Coronary artery (tissue), 2 donors: Measurements from ENCODE around the gene IL36RN.

Source experiments
- DNase-seq: peaks from one replicate; pipeline ENCODE4 v3.0.0-alpha.2; 2017; ENCODE audit warnings: low spot score
- H3K27ac ChIP-seq, 2 donors: fragments of 200-600 bp; sonication (generic); one replicate each; pipeline ENCODE4 v1.5.1; 2016 to 2019
- H3K4me3 ChIP-seq: fragments of 200-600 bp; sonication (generic); 2 replicates; pipeline ENCODE4 v1.5.1; 2016; ENCODE audit warnings: mild to moderate bottlenecking, moderate library complexity
- CTCF ChIP-seq: fragments of 200-600 bp; sonication (generic); IDR thresholded peaks from one replicate; pipeline ENCODE4 v1.5.1; 2019; ENCODE audit warnings: antibody characterized with exemption

The IL36RN gene

GRCh38 chr2:113058998-113059960, at the start of gene IL36RN:
Gene IL36RN (plus strand): TSS chr2:113059198. CDS start chr2:113059439, 241 bp downstream.
- no peak for DNase-seq
- no peak for TF ChIP-seq CTCF

GRCh38 chr2:113009622-113010021, 49.4 kb upstream of the IL36RN start:
- no peak for DNase-seq
- Histone ChIP-seq H3K4me3 (no peak overlapping the region), H3K27ac (no peak overlapping the region)
- TF ChIP-seq CTCF = no peak

More at GRCh38 chr2:113058998-113059960, at the start of gene IL36RN:
- Histone ChIP-seq H3K4me3 (no peak within 1 kb of the TSS), H3K27ac (no peak within 1 kb of the TSS)

- no peak for TF ChIP-seq CTCF
- no peak overlapping the region for H3K4me3 ChIP-seq
- no peak for DNase-seq
- H3K27ac ChIP-seq = no peak overlapping the region
Measured at GRCh38 chr2:113010088-113010487, 48.9 kb upstream of the IL36RN start.

GRCh38 chr2:113011108-113011507, 47.9 kb upstream of the IL36RN start:
- H3K4me3 ChIP-seq = no peak overlapping the region
- TF ChIP-seq CTCF = no peak
- H3K27ac ChIP-seq = no peak overlapping the region
- no peak for DNase-seq

GRCh38 chr2:113012436-113013335, 46.3 kb upstream of the IL36RN start:
- H3K27ac ChIP-seq = no peak overlapping the region
- no peak overlapping the region for H3K4me3 ChIP-seq
- no peak for DNase-seq
- TF ChIP-seq CTCF = no peak

- no peak for TF ChIP-seq CTCF
- Histone ChIP-seq H3K27ac (no peak overlapping the region), H3K4me3 (no peak overlapping the region)
- no peak for DNase-seq
Measured at GRCh38 chr2:113013336-113013661, 45.7 kb upstream of the IL36RN start.
